Measurements from ENCODE around the gene EFCAB14.

EFCAB14 gene

DNA sequence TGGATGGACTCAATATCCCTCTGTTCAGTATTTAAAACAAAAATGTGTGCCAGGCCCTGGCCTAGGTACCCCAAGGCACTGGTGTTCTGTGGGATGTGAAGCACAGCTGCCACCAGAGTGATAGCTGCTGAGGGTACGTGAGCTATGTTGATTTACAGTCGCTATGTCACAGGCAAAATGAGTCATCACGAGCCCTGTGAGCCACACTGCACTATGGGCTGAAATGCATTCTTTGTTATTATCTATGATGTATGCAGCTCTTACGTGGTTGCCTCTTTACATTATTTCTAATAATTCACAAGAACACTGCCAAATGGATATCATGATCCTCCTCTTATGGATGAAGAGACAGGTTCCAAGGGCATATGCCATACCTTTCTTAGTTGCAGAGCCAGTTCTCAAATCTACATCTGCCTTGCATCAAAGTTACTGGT, 45.1 kb downstream of the EFCAB14 start:
- Histone ChIP-seq H3K4me2 (ENCODE audit: low read length) (no peak overlapping the region), H3K4me1 (ENCODE audit: insufficient read depth, low read length, severe bottlenecking) (peaks cover 2% of the 10 kb centered on the region), H3K9me3 (ENCODE audit: low read length) (no peaks in the 10 kb centered on the region), H3K9ac (ENCODE audit: low read length) (no peak overlapping the region), H3K27me3 (ENCODE audit: insufficient read depth, low read length) (no peaks in the 10 kb centered on the region), H4K20me1 (ENCODE audit: insufficient read depth, low read length) (no peaks in the 10 kb centered on the region), H3K4me3 (ENCODE audit: low read depth, low read length, poor library complexity, severe bottlenecking) (no peak overlapping the region), H2AFZ (ENCODE audit: low read length) (no peak overlapping the region), H3K79me2 (ENCODE audit: insufficient read depth, low read length) (no peaks in the 10 kb centered on the region), H3F3A (ENCODE audit: insufficient read depth, low read length) (0 out of 2 replicates have a peak, but pooled peaks cover 4% of the 10 kb centered on the region), H3K27ac (ENCODE audit: low read depth, low read length, poor library complexity, severe bottlenecking) (no peak overlapping the region), H3K9me2 (ENCODE audit: low read depth, low read length) (no peaks in the 10 kb centered on the region), H3K36me3 (ENCODE audit: insufficient read depth, low read length) (peaks cover 19% of the 10 kb centered on the region; the same call in 1 of the 2 replicates)
- TF ChIP-seq EZH2 (IDR thresholded peaks at IDR 0.05; ENCODE audit: borderline replicate concordance, low read length) (no peak), CTCF (IDR thresholded peaks at IDR 0.05; ENCODE audit: low read length) (no peak)

DNA sequence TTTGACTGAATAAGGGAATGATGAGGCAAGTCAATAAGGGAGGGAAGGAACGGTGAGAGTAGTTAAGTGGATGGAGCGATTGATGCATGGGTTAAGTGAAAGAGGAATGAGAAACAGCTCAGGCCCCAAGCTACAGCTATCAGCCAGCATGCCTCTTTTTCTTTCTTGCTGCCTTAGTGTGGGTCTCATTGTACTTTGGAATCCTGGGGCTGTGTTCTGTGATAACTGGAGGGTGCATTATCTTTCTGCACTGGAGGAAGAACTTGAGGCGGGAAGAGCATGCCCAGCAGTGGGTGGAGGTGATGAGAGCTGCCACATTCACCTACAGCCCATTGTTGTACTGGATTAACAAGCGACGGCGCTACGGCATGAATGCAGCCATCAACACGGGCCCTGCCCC, 46.2 kb downstream of the EFCAB14 start:
- H3K9me3 ChIP-seq (ENCODE audit: low read length), result no peaks in the 10 kb centered on the region
- no peak overlapping the region for H3K27ac ChIP-seq (ENCODE audit: low read depth, low read length, poor library complexity, severe bottlenecking)
- no peak overlapping the region for H3K4me2 ChIP-seq (ENCODE audit: low read length)
- H2AFZ ChIP-seq (ENCODE audit: low read length), result no peak overlapping the region
- H3K4me3 ChIP-seq (ENCODE audit: low read depth, low read length, poor library complexity, severe bottlenecking), result no peak overlapping the region
- no peaks in the 10 kb centered on the region for H4K20me1 ChIP-seq (ENCODE audit: insufficient read depth, low read length)
- no peaks in the 10 kb centered on the region for H3K9me2 ChIP-seq (ENCODE audit: low read depth, low read length)
- no peaks in the 10 kb centered on the region for H3K27me3 ChIP-seq (ENCODE audit: insufficient read depth, low read length)
- H3K4me1 ChIP-seq (ENCODE audit: insufficient read depth, low read length, severe bottlenecking), result peaks cover 6% of the 10 kb centered on the region
- H3K9ac ChIP-seq (ENCODE audit: low read length), result no peak overlapping the region
- TF ChIP-seq EZH2 (IDR thresholded peaks at IDR 0.05; ENCODE audit: borderline replicate concordance, low read length) (no peak), CTCF (IDR thresholded peaks at IDR 0.05; ENCODE audit: low read length) (no peak)
- H3K36me3 ChIP-seq (ENCODE audit: insufficient read depth, low read length), result peaks cover 16% of the 10 kb centered on the region; the same call in 1 of the 2 replicates
- H3K79me2 ChIP-seq (ENCODE audit: insufficient read depth, low read length), result no peaks in the 10 kb centered on the region
- H3F3A ChIP-seq (ENCODE audit: insufficient read depth, low read length), result 0 out of 2 replicates have a peak, but pooled peaks cover 4% of the 10 kb centered on the region

GRCh38 chr1:46671554-46671953, 47.4 kb downstream of the EFCAB14 start, which contains the start of gene TEX38:
TEX38 (plus strand) TSS chr1:46671854; CDS start chr1:46671935, 81 bp downstream.
- H3K4me2 ChIP-seq (ENCODE audit: low read length), result no peak within 1 kb of the TSS
- H4K20me1 ChIP-seq (ENCODE audit: insufficient read depth, low read length), result no peaks in the 10 kb centered on the region
- no peak within 1 kb of the TSS for H2AFZ ChIP-seq (ENCODE audit: low read length)
- TF ChIP-seq CTCF (IDR thresholded peaks at IDR 0.05; ENCODE audit: low read length) (no peak), EZH2 (IDR thresholded peaks at IDR 0.05; ENCODE audit: borderline replicate concordance, low read length) (no peak)
- H3K27me3 ChIP-seq (ENCODE audit: insufficient read depth, low read length), result no peaks in the 10 kb centered on the region
- H3K27ac ChIP-seq (ENCODE audit: low read depth, low read length, poor library complexity, severe bottlenecking), result no peak within 1 kb of the TSS
- no peaks in the 10 kb centered on the region; the same call in 1 of the 2 replicates for H3K79me2 ChIP-seq (ENCODE audit: insufficient read depth, low read length)
- H3K4me3 ChIP-seq (ENCODE audit: low read depth, low read length, poor library complexity, severe bottlenecking), result no peak within 1 kb of the TSS
- no peaks in the 10 kb centered on the region for H3K9me2 ChIP-seq (ENCODE audit: low read depth, low read length)
- H3K9me3 ChIP-seq (ENCODE audit: low read length), result no peaks in the 10 kb centered on the region
- H3K4me1 ChIP-seq (ENCODE audit: insufficient read depth, low read length, severe bottlenecking), result peaks cover 17% of the 10 kb centered on the region
- peaks cover 9% of the 10 kb centered on the region; the same call in 1 of the 2 replicates for H3K36me3 ChIP-seq (ENCODE audit: insufficient read depth, low read length)
- H3F3A ChIP-seq (ENCODE audit: insufficient read depth, low read length), result 0 out of 2 replicates have a peak, but pooled peaks cover 4% of the 10 kb centered on the region
- no peak within 1 kb of the TSS for H3K9ac ChIP-seq (ENCODE audit: low read length)

Measured in OCI-LY1 (cell line).